Measurements from ENCODE around the gene SKAP1.

DNA sequence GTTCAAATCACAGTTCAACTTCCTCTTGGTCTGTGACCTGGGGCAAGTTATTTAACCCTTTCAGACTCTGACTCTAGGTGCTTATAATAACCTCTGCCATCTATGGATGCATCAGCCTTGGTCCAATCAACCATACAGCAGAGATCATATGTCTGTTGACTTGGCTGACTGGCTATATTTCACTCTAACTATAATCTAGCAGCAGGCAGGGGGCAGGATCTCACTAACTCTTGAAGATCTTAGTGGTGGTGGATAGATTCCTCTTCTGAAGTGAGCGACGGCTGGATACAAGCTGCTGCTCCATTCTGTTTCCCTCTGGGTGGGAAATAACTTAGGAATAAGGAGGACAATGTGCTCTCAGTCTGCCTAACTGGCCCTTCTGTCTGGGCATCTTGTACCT, 146.6 kb downstream of the SKAP1 start:
- TF ChIP-seq CTCF (IDR thresholded peaks at IDR 0.05 in 4 of 5, conservative IDR thresholded peaks at IDR 0.05 in 1 of 5) (no peak), POLR2A (IDR thresholded peaks at IDR 0.05) (no peak)

All from gastrocnemius medialis (tissue), 4 donors.